Endothelial cell of umbilical vein (primary cell): ENCODE measurements around the gene HECW1. TPM values are rescaled to one million over a fixed set of nuclear protein-coding genes. Genes with fewer than 3 reads are reported as not detected.
"Not testable (repeated sequence)": the region's sequence is repeated elsewhere in the genome, so short reads cannot be mapped to it uniquely, and the experiment has no call there.

Experiments
- BruUV-seq: library from RNA; stranded (reverse); fragments of 400-500 nt; replicated peaks from 2 replicates; lab custom pipeline; 2021; lab: Mats Ljungman, UMichigan
- CTCF ChIA-PET: fragments of 300-600, 350-600 bp; sonication (Branson Sonifier 250); formaldehyde crosslinking; loops from one replicate; lab custom pipeline; 2021; ENCODE audit warnings: antibody characterized with exemption, inconsistent platforms; lab: Charles Lee
- POLR2A ChIA-PET: fragments of 300-600, 350-600 bp; sonication (Branson Sonifier 250); formaldehyde crosslinking; loops from one replicate; lab custom pipeline; 2021; ENCODE audit warnings: antibody characterized with exemption, inconsistent platforms; lab: Charles Lee
- DNase-seq: peaks from one replicate; pipeline ENCODE4 v3.0.0-alpha.2; 2011; ENCODE audit warnings: low read depth, low spot score
- FAIRE-seq: peaks from 2 replicates; lab custom pipeline; 2011; peaks lifted over from hg19 to GRCh38; lab: Jason Lieb, UNC
- H2AFZ ChIP-seq: 2 replicates; pipeline ENCODE4 v1.6.0; 2012; ENCODE audit warnings: low read depth, low read length, control low read depth, inconsistent platforms
- H3K27ac ChIP-seq: 2 replicates; pipeline ENCODE4 v1.5.1; 2011; ENCODE audit warnings: low read depth, mild to moderate bottlenecking, control low read depth, low read length, moderate library complexity; ENCODE audit not compliant: insufficient read depth
- H3K27me3 ChIP-seq, 2 experiments: 2 replicates each; pipeline versions ENCODE4 v1.6.0 to v1.6.1; 2011; ENCODE audit warnings: low read length in 2 of 2, mixed read lengths in 1 of 2; ENCODE audit not compliant: control insufficient read depth in 2 of 2, insufficient read depth in 2 of 2
- H3K36me3 ChIP-seq, 2 experiments: 2 replicates in 1 of 2; 3 replicates in 1 of 2; pipeline ENCODE4 v1.5.1; 2011; ENCODE audit warnings: low read length in 2 of 2, mild to moderate bottlenecking in 1 of 2, moderate library complexity in 1 of 2; ENCODE audit not compliant: control insufficient read depth in 2 of 2, insufficient read depth in 2 of 2; ENCODE audit errors: extremely low read depth in 1 of 2
- H3K4me1 ChIP-seq: 3 replicates; pipeline ENCODE4 v1.5.1; 2011; ENCODE audit warnings: mild to moderate bottlenecking, low read length; ENCODE audit not compliant: control insufficient read depth, insufficient read depth; ENCODE audit errors: extremely low read depth
- H3K4me2 ChIP-seq: 2 replicates; pipeline ENCODE4 v1.6.1; 2011; ENCODE audit warnings: low read length, control low read depth, mixed read lengths; ENCODE audit not compliant: insufficient read depth
- H3K4me3 ChIP-seq, 3 experiments: fragments of 200-600 bp in 1 of 3; sonication (generic), shearing (Covaris generic) in 1 of 3; replicated peaks in 1 of 3; 2 replicates each; pipeline ENCODE4 v1.5.1; 2011 to 2016; ENCODE audit warnings: control low read depth in 3 of 3, low read length in 3 of 3, mild to moderate bottlenecking in 2 of 3, inconsistent platforms in 1 of 3, low read depth in 1 of 3, moderate library complexity in 1 of 3; ENCODE audit not compliant: insufficient read depth in 1 of 3
- H3K79me2 ChIP-seq: 2 replicates; pipeline ENCODE4 v1.6.0; 2012; ENCODE audit warnings: low read length, inconsistent platforms; ENCODE audit not compliant: control insufficient read depth, insufficient read depth
- H3K9ac ChIP-seq: replicated peaks from 2 replicates; pipeline ENCODE3; 2011; ENCODE audit warnings: low read length, control low read depth; ENCODE audit not compliant: insufficient read depth; ENCODE audit errors: extremely low read depth
- H3K9me1 ChIP-seq: replicated peaks from 3 replicates; pipeline ENCODE4 v1.6.0; 2011; ENCODE audit warnings: mild to moderate bottlenecking, low read length; ENCODE audit not compliant: control insufficient read depth, insufficient read depth; ENCODE audit errors: extremely low read depth
- H3K9me3 ChIP-seq: replicated peaks from 2 replicates; pipeline ENCODE4 v1.5.1; 2012; ENCODE audit warnings: low read length, inconsistent platforms; ENCODE audit not compliant: control insufficient read depth, insufficient read depth
- H4K20me1 ChIP-seq: replicated peaks from 2 replicates; pipeline ENCODE3; 2011; ENCODE audit warnings: mild to moderate bottlenecking, low read length; ENCODE audit not compliant: control insufficient read depth, insufficient read depth; ENCODE audit errors: extremely low read depth
- EZH2 ChIP-seq: IDR thresholded peaks from 2 replicates; pipeline ENCODE4 v1.6.1; 2012; ENCODE audit warnings: borderline replicate concordance, low read depth, mild to moderate bottlenecking, moderate library complexity, low read length, inconsistent platforms; ENCODE audit not compliant: severe bottlenecking
- FOS ChIP-seq: IDR thresholded peaks from 2 replicates; pipeline ENCODE4 v1.6.1; 2011; ENCODE audit warnings: mild to moderate bottlenecking, low read length, moderate library complexity, borderline replicate concordance; ENCODE audit not compliant: insufficient read depth
- GATA2 ChIP-seq: IDR thresholded peaks from 2 replicates; pipeline ENCODE4 v1.7.0; 2011; ENCODE audit warnings: low read depth, mild to moderate bottlenecking, moderate library complexity, mixed read lengths, low read length; ENCODE audit not compliant: insufficient read length, insufficient read depth
- JUN ChIP-seq: IDR thresholded peaks from 2 replicates; pipeline ENCODE4 v1.6.1; 2011; ENCODE audit warnings: borderline replicate concordance, low read depth; ENCODE audit not compliant: insufficient read length, insufficient read depth
- MAX ChIP-seq: IDR thresholded peaks from 2 replicates; pipeline ENCODE4 v1.6.1; 2011; ENCODE audit not compliant: insufficient read depth, insufficient read length
- MYC ChIP-seq: IDR thresholded peaks from one replicate; pipeline ENCODE4 v1.6.1; 2011; ENCODE audit warnings: mild to moderate bottlenecking, low read depth, low read length
- POLR2A ChIP-seq: IDR thresholded peaks from 2 replicates; pipeline ENCODE4 v1.6.1; 2012; ENCODE audit warnings: low read depth, mild to moderate bottlenecking, control low read depth, low read length
- POLR2AphosphoS5 ChIP-seq: IDR thresholded peaks from 2 replicates; pipeline ENCODE4 v1.6.1; 2012; ENCODE audit warnings: low read depth, mild to moderate bottlenecking, control low read depth, low read length, moderate library complexity; ENCODE audit not compliant: insufficient read depth
- dilution Hi-C: fragments of 300-500 bp; cut with MboI; formaldehyde crosslinking; loops from one replicate; pipeline ENCODE4 v1.15.0; 2019; ENCODE audit warnings: low sequenced_read_pairs; ENCODE audit not compliant: extremely low pct_ligation_motif_present
- intact Hi-C: fragments of 100-400 bp; cut with micrococcal nuclease; formaldehyde crosslinking; loops from one replicate; pipeline ENCODE4 v1.10.0; 2022
- polyA plus RNA-seq, 4 experiments: library from polyadenylated mRNA; depleted of rRNA in 3 of 4; stranded (reverse) in 3 of 4; unstranded in 1 of 4; fragments of >200 nt; gene quantifications; 2 replicates each; pipeline versions ENCODE4 v1.2.1 to v1.2.3, GENCODE V29; 2011 to 2012; ENCODE audit warnings: missing spikeins in 1 of 4
- total RNA-seq: library from RNA; stranded (reverse); gene quantifications from 2 replicates; pipeline ENCODE4 v1.2.3, GENCODE V29; 2021
- TF ChIP-seq, protein P1 (sequence below), 2 donors: IDR thresholded peaks; 1 replicate in 1 of 2; 2 replicates in 1 of 2; pipeline ENCODE4 v1.5.1; 2011; ENCODE audit warnings: low read length in 2 of 2, mild to moderate bottlenecking in 2 of 2, moderate library complexity in 2 of 2, control low read depth in 1 of 2, inconsistent platforms in 1 of 2, low read depth in 1 of 2; ENCODE audit not compliant: insufficient read depth in 1 of 2; ENCODE audit errors: extremely low read depth in 1 of 2

The HECW1 gene
- total and polyA plus RNA-seq, 2 donors (not counting 3 experiments of a cell fraction or from before 2014, with no cell fraction given) = not detected

DNA sequence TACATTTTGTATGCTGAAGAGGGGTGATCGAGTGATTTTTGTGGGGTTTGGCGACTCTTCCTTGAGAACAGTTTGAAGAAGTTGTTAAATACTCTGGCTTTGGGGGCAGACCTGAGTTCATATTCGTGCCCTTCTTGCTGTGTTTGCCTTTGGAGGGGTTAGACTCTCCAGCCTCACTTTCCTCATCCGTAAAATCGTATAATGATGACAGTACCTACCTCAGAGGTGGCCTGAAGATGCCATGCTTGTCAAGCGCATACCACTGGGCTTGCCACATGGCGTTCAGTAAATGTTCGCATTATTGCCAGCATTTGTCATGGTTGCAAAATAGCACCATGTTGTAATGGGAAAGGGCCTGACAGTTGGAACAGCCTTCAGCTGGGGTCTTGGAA is 471.7 kb downstream of the HECW1 start:
- BruUV-seq = TSS peak; percentile 32
- peak overlapping the region; percentile 49 for H3K27ac ChIP-seq
- dilution Hi-C loops (loop anchor here (25.0 kb wide), 1 partner anchor 128 kb away; no protein-coding TSS in a partner anchor), intact Hi-C loops (loop anchor here (10.0 kb wide), 1 partner anchor 649 kb away; the partner anchor contains the start of genes MRPL32 and PSMA2)
- peaks cover 2 to 12% of the 10 kb centered on the region in 2 experiments for H3K27me3 ChIP-seq
- CTCF ChIA-PET = interaction anchor here (0.9 to 9.5 kb wide), 8 partner anchors 18 to 137 kb away, joined by 3 to 603 read pairs (median 6); no protein-coding TSS in a partner anchor
- peak overlapping the region; percentile 74 for H3K4me2 ChIP-seq
- TF ChIP-seq MYC = no peak
- no peak for TF ChIP-seq MAX
- TF ChIP-seq FOS = no peak
- no peak for TF ChIP-seq EZH2
- no peak for TF ChIP-seq POLR2A
- no peak for TF ChIP-seq GATA2
- TF ChIP-seq POLR2AphosphoS5 = no peak
- TF ChIP-seq, protein P1, sequence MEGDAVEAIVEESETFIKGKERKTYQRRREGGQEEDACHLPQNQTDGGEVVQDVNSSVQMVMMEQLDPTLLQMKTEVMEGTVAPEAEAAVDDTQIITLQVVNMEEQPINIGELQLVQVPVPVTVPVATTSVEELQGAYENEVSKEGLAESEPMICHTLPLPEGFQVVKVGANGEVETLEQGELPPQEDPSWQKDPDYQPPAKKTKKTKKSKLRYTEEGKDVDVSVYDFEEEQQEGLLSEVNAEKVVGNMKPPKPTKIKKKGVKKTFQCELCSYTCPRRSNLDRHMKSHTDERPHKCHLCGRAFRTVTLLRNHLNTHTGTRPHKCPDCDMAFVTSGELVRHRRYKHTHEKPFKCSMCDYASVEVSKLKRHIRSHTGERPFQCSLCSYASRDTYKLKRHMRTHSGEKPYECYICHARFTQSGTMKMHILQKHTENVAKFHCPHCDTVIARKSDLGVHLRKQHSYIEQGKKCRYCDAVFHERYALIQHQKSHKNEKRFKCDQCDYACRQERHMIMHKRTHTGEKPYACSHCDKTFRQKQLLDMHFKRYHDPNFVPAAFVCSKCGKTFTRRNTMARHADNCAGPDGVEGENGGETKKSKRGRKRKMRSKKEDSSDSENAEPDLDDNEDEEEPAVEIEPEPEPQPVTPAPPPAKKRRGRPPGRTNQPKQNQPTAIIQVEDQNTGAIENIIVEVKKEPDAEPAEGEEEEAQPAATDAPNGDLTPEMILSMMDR (IDR thresholded peaks at IDR 0.05; ENCODE audit: extremely low read depth in 1 of 2, insufficient read depth in 1 of 2, low read depth in 1 of 2, low read length in 2 of 2) = no peak
- TF ChIP-seq JUN = no peak
- H3K9ac ChIP-seq = peak overlapping the region; percentile 96
- H4K20me1 ChIP-seq = peaks cover 7% of the 10 kb centered on the region
- POLR2A ChIA-PET = interaction anchor here (1.7 kb wide), 1 partner anchor 56 kb away, joined by 6 read pairs; no protein-coding TSS in a partner anchor
- H2AFZ ChIP-seq = no peak overlapping the region
- DNase-seq (peak; percentile 49), FAIRE-seq (no peak)
- H3K4me1 ChIP-seq = peaks cover 33% of the 10 kb centered on the region
- H3K36me3 ChIP-seq = no peaks in the 10 kb centered on the region
- H3K9me1 ChIP-seq = no peaks in the 10 kb centered on the region
- H3K4me3 ChIP-seq = peak overlapping the region; percentile 74 to 89 (median 76)
- H3K79me2 ChIP-seq = peaks cover 63% of the 10 kb centered on the region
- H3K9me3 ChIP-seq = no peaks in the 10 kb centered on the region

DNA sequence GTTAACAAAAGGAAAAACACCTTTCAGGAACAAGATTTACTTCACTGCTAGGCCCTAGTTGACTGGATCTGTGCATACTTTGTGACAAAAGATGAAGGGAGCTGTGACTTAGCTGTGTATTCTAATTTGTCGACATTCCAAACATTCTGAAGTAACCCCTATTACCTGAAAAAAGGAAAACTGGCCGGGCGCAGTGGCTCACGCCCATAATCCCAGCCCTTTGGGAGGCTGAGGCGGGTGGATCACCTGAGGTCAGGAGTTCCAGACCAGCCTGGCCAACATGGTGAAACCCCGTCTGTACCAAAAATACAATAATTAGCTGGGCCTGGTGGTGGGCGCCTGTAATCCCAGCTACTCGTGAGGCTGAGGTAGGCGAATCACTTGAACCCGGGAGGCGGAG is 472.3 kb downstream of the HECW1 start:
- CTCF ChIA-PET = interaction anchor here (0.9 to 9.5 kb wide), 8 partner anchors 19 to 137 kb away, joined by 3 to 603 read pairs (median 6); no protein-coding TSS in a partner anchor
- H4K20me1 ChIP-seq = peaks cover 11% of the 10 kb centered on the region
- peaks cover 2 to 12% of the 10 kb centered on the region in 2 experiments for H3K27me3 ChIP-seq
- peak overlapping the region; percentile 74 for H3K4me2 ChIP-seq
- not testable (repeated sequence) for FAIRE-seq, H2AFZ ChIP-seq, H3K36me3 ChIP-seq, DNase-seq, H3K9me3 ChIP-seq, BruUV-seq, H3K9me1 ChIP-seq
- intact Hi-C loops (loop anchor here (10.0 kb wide), 1 partner anchor 650 kb away; the partner anchor contains the start of genes MRPL32 and PSMA2), dilution Hi-C loops (loop anchor here (25.0 kb wide), 1 partner anchor 128 kb away; no protein-coding TSS in a partner anchor)
- H3K4me1 ChIP-seq = peaks cover 33% of the 10 kb centered on the region
- peak overlapping the region; percentile 74 to 89 (median 76) for H3K4me3 ChIP-seq
- H3K27ac ChIP-seq = peak overlapping the region; percentile 49
- POLR2A ChIA-PET = interaction anchor here (1.7 kb wide), 1 partner anchor 55 kb away, joined by 6 read pairs; no protein-coding TSS in a partner anchor
- H3K9ac ChIP-seq = peak overlapping the region; percentile 96
- peaks cover 68% of the 10 kb centered on the region for H3K79me2 ChIP-seq
